Activated CD8-positive, alpha-beta memory T cell treated with anti-CD3 and anti-CD28 coated beads for 4 hours (primary cell): Measurements from ENCODE around the gene MYZAP.

Experiments used
- DNase-seq, 2 donors: peaks; one replicate each; pipeline ENCODE4 v3.0.0-alpha.2; 2020; ENCODE audit warnings: low read depth in 2 of 2

Gene MYZAP

GRCh38 chr15:57626713-57627440, 35.2 kb downstream of the MYZAP start:
- DNase-seq = no peak

- DNase-seq = no peak
Observed at GRCh38 chr15:57631386-57632110, 39.8 kb downstream of the MYZAP start.

DNA sequence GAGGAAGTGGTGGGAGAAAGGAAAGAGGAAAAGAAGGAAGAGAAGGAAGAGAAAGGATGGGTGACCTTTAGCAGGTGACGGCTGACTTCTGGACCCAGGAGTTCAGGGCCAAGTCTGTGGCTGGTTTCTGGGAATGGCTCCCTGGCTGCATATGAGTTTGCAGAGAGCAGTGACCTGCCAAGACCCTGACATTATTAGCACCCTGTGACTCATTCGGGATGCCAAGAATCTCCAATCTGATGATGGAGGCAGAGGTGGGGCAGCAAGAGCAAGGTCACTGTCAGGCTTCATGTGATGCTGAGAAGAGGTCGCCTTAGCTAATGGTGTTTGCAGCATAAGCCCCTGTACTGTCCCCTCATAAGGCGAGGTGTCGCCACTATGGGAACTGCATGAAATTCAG, 42.6 kb downstream of the MYZAP start:
- DNase-seq = no peak

DNA sequence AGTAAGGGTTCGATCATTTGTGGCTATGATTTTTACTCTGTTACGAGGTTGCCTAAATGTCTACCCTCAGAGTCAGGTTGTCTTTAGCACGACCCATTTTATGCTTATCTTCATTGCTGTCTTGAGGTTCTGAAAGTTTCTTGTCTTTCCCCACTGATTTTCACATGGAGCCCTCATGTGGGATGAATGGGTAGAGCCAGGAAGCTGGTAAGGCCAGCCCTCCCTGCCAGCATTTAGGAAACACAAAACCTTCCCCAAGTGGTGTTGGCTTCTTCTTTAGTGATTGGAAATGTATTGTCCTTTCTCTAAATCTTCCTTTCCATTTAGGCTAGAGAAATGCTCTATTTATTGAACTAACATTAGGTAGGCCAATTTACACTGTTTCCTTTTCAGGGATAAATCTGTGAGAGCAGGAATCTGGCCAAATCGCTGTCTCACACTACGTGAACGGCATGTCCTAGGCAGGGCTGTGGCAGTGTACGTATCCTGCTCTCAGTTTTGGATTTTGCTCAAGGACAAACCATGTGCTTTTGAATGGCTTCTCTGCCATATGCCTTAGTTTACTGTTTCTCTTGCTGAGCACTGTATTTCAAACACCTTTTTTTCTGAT, 43.7 kb downstream of the MYZAP start:
- DNase-seq = no peak

DNA sequence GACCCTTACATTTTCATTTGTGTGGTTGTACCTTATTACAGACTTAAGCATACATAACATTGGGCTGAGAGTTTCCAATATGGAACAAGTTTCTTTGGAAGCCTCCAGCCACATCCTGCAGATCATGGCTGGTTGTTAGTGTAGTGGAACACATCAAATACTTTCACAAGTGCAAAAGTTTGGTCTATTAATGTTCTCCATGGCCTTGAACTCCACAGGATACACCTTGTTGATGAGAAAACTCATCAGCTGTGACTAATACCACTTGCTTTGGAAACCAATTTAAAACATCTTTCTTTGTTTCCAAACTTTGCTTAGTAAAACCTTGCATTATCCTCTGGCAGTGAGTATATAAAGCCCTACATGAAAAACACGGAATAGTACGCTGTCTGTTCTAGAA, 46.1 kb downstream of the MYZAP start:
- no peak for DNase-seq

DNA sequence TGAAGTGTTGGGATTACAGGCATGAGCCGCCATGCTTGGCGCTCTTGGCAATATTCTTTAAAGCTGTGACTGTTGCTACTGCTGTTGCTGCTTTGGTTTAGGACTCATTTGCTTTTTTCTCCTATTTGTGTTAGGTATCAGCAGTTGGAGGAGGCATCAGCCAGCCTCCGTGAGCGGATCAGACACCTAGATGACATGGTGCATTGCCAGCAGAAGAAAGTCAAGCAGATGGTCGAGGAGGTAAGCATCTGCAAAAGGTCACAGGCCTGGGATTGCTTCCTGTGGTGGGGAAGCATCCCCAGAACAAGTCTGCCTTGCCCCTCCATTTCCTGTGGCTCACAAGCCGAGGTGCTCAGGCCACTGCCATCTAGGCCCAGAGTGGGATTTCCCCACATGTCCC, 47.6 kb downstream of the MYZAP start:
- DNase-seq = no peak

DNA sequence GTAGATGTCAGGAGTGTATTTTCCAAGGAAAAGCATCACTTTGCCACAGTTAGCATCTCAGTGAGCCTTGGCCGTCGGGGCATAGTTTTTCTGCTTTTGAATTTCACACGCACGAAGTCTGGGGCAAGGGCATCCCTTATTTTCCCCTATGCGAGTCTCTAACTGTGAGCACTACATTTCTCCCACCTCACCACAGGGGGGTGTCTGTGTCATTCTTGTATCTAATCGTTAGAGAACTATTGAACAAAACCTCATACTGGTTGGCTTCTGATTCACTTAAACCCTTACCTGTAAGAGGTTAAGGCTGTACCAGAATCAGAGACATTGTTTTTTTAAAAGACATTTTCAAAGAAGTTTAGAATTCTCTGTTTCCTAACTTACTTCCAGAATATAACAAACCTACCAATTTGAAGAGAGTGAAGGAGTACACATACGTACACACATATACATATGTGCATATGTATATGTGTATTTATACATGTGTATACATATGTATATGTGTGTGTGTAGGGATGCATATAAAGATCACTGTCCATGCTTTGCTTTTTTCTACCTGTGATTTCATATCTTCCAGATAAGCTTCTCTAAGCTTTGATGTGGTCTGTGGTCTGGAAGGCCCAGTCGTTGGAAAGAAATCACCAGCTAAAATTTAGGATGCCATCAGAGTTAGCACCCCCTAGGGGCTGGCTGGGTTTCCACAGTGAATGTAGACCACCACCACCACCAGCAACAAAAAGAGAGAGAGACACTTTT, 49.4 kb downstream of the MYZAP start:
- no peak for DNase-seq

DNA sequence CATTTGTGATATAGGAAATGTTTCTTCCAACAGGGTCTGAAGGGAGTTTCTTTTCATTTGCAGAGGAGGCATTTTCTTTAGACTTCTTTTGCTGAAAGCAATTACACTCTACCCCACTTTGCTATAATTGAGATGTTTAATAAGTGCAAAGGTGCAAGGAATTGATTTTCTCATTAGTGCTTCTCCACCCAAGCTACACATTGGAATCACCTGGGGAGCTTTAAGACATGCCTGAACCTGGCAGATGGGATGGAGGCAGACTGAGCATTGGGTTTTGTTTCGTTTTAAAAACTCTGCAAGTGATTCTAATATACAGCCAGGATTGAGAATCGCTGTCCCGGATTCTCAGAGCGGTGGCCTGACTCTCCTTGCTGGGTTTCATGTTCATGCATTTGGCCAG, 52.1 kb downstream of the MYZAP start:
- DNase-seq = no peak

DNA sequence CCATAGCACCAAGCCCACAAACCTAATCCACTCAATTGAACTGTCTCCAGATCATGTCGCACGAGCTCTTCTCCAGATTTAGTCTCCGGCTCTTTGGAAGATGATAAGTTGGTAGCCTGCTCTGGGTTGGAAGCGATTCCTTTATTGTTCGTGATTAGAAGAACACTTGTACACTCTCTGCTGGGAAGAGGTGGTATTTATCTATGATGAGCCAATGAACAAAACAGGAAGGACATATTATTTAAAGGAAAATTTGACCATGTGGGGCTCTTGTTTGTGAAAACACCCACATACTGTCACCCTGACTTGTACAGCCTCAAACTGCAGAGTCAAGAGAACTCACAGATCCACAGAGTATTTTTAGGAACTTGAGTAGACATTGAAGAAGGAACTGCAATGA, 54.4 kb downstream of the MYZAP start:
- no peak for DNase-seq

- DNase-seq = no peak
Observed at GRCh38 chr15:57647071-57647790, 55.5 kb downstream of the MYZAP start.

DNA sequence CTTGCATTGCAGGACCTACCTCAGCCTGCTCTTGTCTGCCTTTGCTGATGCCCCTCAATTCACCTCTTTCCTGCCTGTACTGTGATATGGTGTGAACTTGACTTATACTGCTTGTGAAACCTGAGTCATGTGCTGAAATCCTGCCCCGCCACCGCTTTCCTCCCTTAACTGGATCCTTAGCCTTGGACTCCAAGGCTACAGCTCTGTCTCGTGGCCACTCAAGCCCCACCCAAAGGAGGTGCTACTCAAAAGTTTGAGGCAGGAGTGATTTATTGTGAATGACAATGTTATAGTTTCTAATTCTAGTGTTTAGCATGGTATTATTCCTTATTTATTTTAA, 56.1 kb downstream of the MYZAP start:
- no peak for DNase-seq

- no peak for DNase-seq
Observed at GRCh38 chr15:57649138-57649537, 57.4 kb downstream of the MYZAP start.

- no peak for DNase-seq
Observed at GRCh38 chr15:57651445-57651844, 59.7 kb downstream of the MYZAP start.

DNA sequence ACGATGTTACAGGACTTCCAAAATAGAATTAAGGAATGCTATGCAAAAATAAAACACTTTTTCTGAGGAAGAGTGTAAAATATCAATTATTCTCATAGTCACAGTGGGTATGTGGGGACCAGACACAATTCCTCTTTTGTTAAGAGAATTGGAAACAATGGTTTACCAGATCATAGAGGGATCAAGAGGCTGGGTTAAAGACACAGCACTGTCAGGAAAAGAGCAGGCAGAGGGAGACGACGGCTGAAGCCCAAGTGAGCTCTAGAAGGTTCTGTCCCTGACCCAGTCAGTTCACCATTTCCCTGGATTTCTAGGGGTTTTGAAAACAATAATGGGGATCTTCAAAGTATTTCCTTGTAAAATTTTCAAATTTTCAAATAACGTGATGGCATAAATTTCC, 60.8 kb downstream of the MYZAP start:
- DNase-seq = no peak

DNA sequence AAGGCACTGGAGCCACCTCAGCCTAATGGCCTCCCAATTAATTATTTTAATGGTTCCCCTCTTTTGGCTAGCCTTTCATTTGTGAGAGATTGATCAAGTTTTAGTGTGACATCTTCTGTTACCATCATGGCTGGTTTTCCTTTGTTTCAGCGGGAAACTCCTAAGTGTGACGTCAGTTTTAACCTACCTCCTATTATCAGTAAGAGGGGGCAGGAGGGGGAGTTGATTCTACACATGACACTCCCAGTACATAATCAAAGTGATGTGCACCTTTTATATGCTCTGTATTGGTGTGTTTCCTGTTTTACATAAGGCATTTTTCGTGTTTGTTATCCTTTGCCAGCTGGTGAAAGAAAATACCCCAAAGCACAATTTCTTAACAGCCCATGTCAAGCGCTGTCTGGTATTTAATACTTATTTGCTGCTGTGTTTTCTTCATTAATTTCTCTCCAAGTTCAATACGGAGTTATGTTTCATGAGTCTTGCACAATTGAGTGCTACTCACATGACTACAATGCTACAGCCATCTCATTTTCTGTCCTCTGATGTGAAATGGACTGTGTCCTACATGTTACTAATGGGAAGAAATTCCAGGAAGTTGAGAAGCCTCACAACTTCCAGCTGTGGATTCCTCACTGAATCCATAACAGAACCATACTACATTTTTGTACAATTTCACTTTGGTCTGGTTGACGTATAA, 62.6 kb downstream of the MYZAP start:
- DNase-seq = no peak

DNA sequence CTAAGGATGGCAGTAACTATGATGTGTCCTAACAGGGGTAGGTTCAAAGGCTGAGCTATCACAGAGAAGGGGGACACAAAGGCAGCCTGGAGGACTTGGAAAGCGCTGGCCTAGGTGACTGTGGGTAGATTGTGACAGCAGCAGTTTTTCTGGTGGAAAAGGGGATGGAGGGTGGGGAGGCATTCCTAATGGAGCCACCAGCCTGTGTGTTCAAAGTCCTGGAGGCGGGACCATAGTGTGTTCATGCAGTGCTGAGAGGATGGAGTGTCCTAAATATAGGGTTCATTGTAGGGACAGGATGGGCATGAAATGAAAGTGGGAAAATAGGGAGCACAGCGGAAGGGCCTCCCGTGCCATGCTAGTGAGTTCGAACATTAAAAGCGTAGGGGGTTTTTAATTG, 63.3 kb downstream of the MYZAP start:
- no peak for DNase-seq

GRCh38 chr15:57655809-57656208, 64.1 kb downstream of the MYZAP start:
- DNase-seq = no peak

DNA sequence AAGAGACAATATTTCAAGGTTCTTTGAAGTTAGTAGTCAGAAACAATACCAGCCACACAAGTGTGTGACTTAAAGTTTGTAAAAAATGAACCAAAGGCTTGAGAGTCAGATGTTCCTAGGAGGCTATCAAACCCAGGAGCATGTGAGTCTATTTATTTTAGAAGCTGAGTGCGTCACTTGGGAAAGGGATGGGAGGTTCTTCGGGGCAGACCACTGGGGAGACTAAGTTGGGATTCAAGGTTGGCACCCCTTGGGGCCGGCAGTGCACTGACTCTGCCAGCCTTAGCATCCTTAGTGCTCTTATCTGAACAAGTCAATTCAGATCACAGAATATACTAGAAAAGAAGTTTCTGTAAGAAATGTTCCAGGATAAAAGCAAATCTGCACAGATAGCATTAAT, 64.7 kb downstream of the MYZAP start:
- DNase-seq = no peak

GRCh38 chr15:57657619-57658018, 65.9 kb downstream of the MYZAP start:
- DNase-seq = no peak

- DNase-seq = no peak
Observed at GRCh38 chr15:57662091-57662744, 70.5 kb downstream of the MYZAP start.

DNA sequence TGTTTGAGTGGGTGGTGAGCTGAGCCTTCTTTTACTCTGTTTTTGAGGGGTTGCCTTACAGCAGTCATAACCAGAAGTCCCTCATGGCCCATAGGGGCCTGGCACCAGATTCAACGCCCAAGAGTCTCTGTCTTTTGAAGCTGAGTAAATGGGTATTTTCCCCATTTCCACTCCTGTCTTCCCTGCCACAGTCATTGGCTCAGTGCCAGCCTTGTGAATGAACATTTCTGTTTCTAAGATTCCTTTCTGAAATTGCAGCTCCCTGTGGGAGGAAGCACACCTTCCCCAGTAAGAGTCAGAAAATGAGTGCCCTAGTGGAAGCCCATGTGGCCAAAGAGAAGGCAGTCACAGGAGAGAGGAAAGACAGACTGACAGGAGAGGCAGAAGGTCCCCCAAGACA, 71.1 kb downstream of the MYZAP start:
- DNase-seq = no peak
